Globus pallidus (tissue), 1 donor: ENCODE data around the gene OTULINL.
"Not testable (repeated sequence)": the region's sequence is repeated elsewhere in the genome, so short reads cannot be mapped to it uniquely, and the experiment has no call there.

ENCODE experiments used
- DNase-seq: peaks from one replicate; pipeline ENCODE4 v3.0.0-alpha.2; 2015; ENCODE audit warnings: low spot score

OTULINL gene

GRCh38 chr5:14581106-14581890 lies at the start of gene OTULINL:
TSS of gene OTULINL (plus strand) at chr5:14581792. CDS start at chr5:14581895, 103 bp downstream.
- peak; percentile 69 for DNase-seq

GRCh38 chr5:14532180-14532579 lies 49.4 kb upstream of the OTULINL start:
- DNase-seq: no peak

- DNase-seq: no peak
Observed at GRCh38 chr5:14534773-14535172, 46.8 kb upstream of the OTULINL start.

GRCh38 chr5:14545308-14545707 lies 36.3 kb upstream of the OTULINL start:
- DNase-seq: peak; percentile 62

GRCh38 chr5:14545862-14546261 lies 35.7 kb upstream of the OTULINL start:
- DNase-seq: no peak

- no peak for DNase-seq
Observed at GRCh38 chr5:14547666-14548065, 33.9 kb upstream of the OTULINL start.

GRCh38 chr5:14551211-14551610 lies 30.4 kb upstream of the OTULINL start:
- DNase-seq: no peak

- DNase-seq: peak; percentile 29
Observed at GRCh38 chr5:14552017-14552416, 29.6 kb upstream of the OTULINL start.

GRCh38 chr5:14554288-14554687 lies 27.3 kb upstream of the OTULINL start:
- not testable (repeated sequence) for DNase-seq

- DNase-seq: no peak
Observed at GRCh38 chr5:14556015-14556414, 25.6 kb upstream of the OTULINL start.

GRCh38 chr5:14557203-14557770 lies 24.3 kb upstream of the OTULINL start:
- no peak for DNase-seq

- no peak for DNase-seq
Observed at GRCh38 chr5:14557791-14558415, 23.7 kb upstream of the OTULINL start.

- DNase-seq: no peak
Observed at GRCh38 chr5:14560091-14560595, 21.4 kb upstream of the OTULINL start.

- no peak for DNase-seq
Observed at GRCh38 chr5:14561741-14562140, 19.9 kb upstream of the OTULINL start.

- no peak for DNase-seq
Observed at GRCh38 chr5:14568333-14568732, 13.3 kb upstream of the OTULINL start.

GRCh38 chr5:14569948-14570691 lies 11.5 kb upstream of the OTULINL start:
- no peak for DNase-seq

- no peak for DNase-seq
Observed at GRCh38 chr5:14571901-14572300, 9.7 kb upstream of the OTULINL start.

- DNase-seq: no peak
Observed at GRCh38 chr5:14572385-14572784, 9.2 kb upstream of the OTULINL start.

- no peak for DNase-seq
Observed at GRCh38 chr5:14572836-14573235, 8.8 kb upstream of the OTULINL start.

- DNase-seq: no peak
Observed at GRCh38 chr5:14574096-14574495, 7.5 kb upstream of the OTULINL start.

- DNase-seq: peak; percentile 51
Observed at GRCh38 chr5:14574891-14575508, 6.6 kb upstream of the OTULINL start.

- no peak for DNase-seq
Observed at GRCh38 chr5:14576206-14576605, 5.4 kb upstream of the OTULINL start.
